HG02943 (cell line): Measurements from ENCODE around the gene GALNT2.

ENCODE experiments used
- ATAC-seq: cut with Tn5 transposase; IDR thresholded peaks from one replicate; pipeline ENCODE4 v1.9.1; 2021; ENCODE audit warnings: mild to moderate bottlenecking, low read depth, moderate library complexity; ENCODE audit not compliant: unreplicated experiment

The GALNT2 gene

DNA sequence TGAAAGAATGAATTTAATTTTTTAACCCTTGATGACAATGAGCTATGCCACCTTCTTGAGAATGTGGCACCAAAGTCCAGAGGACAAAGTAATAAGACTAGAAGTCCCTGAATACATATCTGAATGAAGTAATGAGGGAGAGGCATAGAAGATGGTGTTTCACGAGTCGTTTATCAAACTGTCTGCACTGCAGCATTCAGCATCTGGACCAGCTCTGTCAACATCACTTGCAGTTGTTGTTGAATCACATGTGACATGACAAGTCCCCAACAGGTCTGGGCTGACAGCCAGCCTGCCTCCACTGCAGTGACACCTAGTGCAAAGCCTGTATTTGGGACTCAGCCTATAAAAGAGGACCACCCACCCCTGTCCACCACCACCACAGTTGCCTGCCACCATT lies 17.3 kb upstream of the GALNT2 start:
- no peak for ATAC-seq

DNA sequence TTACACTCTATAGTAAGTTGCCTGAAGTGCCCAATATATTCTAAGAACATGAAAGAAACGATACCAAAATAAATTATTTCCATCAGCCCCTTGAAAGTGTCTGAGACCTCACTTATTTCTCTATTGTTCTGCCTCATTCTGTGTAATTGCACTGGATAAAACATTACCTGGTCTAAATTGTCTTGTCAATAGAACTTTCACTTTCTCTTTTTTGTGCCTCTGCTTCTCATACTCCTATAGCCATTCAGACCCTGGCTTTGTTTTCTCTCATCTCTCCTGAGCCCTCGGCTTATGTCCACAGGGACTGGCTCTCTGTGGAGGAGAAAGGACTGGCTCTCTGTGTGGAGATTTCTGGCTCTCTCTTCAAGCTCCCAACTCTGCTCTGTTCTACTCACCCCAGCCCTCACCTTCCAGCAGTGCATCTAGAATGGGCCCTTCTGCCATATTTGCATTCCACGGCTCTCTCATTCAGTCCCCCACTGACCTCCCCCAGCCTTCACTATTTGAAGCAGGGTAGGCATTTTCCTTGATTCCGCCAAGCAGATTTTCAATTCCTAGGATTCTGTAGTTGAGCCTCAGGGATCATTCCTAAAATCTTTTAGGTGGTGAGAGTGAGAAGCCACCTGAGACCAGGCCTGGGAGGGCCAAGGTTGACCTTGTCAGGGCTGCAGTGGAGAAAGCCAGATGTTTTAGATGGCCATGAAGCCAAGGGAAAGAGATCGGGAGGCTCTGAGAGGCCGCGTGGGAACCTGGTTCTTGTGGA lies 15.9 kb upstream of the GALNT2 start:
- no peak for ATAC-seq

DNA sequence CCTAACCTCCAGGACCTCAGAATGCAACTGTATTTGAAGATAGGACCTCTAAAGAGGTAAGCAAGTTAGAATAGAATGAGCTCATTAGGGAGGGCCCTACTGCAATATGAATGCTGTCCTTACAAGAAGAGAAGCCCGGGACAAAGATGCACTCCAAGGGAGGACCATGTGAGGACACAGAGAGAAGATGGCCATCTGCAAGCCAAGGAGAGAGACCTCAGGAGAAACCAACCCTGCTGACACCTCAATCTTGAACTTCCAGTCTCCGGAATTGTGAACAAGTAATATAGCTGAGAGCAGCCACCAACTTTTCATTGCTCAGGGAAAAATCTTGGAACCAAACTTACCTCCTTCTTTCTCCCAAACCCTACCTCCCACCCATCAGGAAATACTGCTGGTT lies 15.0 kb upstream of the GALNT2 start:
- ATAC-seq = no peak

DNA sequence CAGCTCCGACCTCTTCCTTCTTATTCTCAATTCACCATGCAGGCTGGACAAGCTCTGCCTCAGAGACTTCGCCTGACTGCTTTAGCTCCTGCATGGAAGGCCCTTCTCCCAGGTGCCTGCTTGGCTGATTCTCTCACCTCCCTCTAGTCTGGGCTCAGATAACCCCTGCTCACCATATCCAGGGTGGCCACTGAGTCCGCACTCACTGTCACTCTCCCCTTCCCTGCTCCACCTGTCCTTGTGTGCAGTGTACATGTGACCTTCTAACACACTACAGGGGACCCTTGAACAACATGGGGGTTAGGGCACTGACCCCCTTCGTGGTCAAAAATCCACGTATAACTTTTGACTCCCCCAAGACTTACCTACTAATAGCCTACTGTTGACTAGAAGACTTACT lies 14.4 kb upstream of the GALNT2 start:
- no peak for ATAC-seq

DNA sequence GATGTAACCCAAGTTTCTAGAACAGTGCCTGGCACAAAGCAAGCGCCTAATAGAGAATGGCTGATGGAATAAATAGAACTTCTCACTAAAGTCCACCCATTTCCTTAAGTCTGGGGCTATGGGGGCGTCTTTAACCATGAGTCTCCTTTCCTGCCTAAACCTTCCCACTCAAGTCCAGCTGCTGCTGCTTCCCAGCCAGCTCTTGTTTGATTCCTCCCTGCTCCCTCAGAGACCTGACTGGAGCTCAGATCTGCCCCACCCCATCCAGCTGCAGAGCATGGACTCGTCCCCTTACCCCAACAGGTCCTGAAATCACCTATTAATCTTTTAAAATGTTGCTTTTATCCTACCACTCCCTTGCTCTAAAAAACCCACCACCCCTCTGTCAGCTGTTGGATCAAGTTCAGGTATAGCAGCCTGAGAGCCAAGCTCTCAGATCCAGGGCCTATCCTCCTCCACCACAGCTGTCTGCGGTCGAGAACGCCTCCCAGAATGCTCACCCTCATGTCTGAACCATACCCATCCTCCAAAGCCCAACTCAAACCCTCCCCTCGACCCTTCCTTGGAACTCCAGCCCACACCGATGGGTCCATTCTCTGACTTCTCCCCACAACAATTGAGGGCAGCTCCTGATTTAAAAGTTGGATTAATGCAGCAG lies 12.8 kb upstream of the GALNT2 start:
- ATAC-seq = no peak

DNA sequence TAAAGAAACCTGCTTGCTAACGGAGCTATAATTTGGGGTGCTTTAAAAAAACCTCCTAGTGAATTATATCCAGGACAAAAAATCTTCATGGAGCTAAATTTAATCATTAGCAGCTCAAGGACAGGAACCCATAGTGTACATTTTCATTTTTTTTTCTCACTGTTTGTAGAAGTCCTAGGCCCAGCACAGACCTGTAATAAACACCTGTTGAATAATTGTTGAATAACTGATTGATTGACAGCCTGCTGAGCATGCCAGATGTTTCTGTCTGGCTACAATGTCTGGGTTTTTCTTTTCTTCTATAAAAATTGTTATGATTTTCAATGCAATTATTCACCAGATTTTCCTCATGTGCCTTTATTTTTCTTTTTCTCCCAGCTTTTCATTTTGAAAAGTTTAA lies 10.9 kb upstream of the GALNT2 start:
- no peak for ATAC-seq

DNA sequence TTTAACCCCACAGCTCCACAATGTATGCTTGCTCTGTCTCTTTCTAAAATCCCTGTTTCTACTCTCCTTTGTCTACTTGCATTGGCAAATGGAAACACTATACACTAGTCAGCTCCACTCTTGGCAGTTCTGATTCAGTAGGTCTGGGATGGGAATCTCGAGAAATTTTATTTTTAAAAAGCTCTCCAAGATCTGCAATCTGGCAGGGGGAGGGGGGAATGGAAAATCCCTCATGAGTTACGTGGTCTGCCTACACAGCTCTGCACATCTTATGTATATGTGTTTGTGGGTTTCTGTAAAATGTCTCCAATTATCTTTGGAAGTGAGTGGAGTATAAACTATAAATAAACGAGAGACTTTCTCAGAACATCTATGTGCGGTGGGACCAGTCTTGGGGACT lies 9.9 kb upstream of the GALNT2 start:
- ATAC-seq = no peak

DNA sequence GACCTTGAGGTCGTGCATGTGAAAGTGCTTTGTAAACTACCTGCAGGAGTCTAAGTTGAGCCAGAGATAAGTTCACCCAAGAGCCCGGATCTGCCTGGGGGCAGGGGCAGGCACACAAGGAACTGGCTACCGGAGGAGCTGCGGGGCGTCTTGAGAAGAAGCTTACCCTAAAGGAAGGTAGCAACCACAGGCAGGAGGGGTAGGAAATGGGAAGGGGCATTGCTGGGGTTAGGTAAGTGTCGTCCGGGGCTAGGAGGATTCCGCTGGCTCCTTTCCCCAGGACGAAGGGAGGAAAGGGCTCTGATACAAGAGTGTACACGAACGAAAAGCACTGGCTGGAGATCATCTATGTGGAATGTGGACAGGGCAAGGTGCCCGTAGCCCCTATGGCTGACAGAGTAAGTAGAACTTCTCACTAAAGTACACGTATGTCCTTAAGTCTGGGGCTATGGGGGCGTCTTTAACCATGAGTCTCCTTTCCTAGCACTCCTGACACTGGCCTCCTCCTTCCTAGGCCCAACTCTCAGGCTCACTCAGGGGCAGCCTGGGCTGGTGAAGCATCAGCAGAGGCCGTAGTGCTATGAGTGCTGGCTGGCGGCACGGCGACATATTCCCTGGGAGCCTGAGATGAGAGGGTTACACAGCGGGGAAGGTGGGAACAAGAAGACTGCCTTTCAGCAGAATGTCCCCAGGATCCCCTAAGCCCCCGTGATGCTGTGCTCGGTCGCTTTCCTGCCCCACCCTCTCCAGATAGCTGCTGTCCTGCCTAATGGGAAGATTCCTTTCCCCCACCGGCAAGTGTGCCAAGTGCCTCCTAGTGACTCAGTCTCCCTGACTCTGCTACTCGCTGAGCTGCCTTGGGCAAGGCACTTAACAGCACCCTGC lies 9.1 kb upstream of the GALNT2 start:
- no peak for ATAC-seq

DNA sequence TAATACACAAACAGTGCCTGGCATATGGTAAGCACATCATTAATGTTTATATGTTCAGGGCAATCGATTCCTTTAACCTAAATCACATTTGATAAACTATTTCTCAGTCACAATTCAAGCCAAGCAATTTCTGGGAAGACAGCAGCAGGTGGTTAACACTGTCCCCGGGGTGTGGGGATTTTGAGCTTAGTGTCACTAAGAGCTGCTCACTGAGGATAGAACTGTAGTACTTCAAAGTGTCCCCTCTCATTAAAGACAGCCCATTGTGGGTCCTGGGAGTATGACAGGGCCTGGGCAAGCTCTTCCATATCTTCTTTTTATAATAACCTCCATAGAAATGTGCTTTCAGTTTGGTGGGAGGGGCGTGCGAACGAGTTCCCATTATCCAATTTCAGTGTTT lies 8.4 kb upstream of the GALNT2 start:
- no peak for ATAC-seq

DNA sequence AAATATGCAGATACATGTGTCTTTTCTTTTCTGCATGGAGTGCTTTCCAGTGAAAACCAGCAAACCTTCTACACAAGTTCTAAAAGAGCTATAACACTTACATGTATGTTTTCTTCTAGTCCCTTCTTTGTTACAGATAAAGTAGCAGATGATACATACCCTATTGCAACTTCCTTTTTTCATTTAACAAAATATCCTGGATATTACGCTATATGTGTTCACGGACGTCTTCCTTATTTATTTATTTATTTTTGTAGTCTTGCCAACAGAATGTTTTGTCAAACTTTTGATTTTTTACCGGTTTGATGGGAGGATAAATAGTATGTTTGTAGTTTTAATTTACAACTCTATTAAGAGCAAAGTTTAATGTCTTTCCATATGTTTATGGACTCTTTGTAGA lies 5.2 kb upstream of the GALNT2 start:
- ATAC-seq = no peak

DNA sequence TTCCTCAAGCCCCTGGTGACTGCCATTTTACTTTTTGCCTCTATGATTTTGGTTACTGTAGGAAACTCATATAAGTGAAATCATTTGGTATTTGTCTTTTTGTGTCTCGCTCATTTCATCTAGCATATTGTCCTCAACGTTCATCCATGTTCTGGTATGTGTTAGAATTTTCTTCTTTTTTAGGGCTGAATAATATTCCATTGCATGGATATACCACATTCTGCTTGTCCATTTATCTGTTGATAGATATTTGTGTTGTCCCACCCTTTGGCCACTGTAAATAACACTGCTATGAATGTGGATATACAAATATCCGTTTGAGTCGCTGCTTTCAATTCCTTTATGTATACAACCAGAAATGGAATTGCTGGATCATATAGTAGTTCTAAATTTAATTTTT lies 4.5 kb upstream of the GALNT2 start:
- ATAC-seq = no peak

DNA sequence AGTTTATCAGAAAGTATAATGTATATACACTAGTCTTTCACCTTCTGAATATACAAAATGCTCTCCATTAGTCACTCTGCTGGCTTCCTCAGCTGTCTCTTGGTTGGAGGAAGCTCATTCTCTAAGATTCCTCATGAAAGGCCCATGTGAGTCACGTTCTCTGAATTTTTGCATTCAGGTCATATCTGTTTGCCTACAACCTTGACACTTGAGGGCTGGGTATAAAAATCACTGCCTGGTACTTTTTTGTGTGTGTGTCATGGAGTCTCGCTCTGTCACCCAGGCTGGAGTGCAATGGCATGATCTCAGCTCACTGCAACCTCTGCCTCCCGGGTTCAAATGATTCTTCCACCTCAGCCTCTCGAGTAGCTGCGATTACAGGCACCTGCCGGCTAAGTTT lies 2.8 kb upstream of the GALNT2 start:
- ATAC-seq = no peak

DNA sequence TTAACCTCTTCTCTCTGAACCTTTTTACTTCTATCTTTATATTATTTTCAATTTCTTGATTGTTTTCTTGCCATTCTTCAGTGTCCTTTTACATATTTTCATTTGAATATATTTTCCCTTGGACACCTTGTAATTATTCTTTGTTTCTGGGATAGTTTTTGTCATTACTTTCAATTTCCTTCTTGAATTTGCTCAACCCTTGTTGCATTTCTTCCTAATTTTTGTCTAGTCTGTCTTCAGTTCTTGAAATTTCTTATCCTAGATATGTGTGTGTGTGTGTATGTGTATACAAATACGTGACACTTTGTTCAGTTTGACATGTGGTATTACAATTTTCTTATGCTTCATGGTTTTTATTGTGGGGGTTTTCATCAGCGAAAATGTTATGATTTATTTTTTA lies 1.9 kb upstream of the GALNT2 start:
- no peak for ATAC-seq

DNA sequence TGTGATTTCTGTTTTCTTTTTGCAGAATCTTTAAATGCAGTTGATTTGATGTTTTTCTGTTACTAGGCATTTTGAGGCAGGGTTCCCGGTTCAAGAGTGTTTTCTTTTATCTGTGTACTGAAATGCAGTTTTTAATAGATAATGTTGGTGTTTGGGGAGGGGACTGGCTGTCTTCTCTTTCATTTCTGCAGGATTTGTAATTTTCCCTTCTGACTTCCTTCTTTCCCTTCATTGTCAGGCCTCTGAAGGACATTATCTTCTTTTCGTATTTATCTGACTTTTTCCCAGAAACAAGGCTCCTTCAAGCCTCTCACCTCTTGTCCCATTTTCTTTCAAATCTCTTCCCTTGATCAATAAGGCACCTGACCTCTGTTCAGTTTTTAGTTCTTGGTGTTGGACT lies 1.5 kb upstream of the GALNT2 start:
- ATAC-seq = no peak

DNA sequence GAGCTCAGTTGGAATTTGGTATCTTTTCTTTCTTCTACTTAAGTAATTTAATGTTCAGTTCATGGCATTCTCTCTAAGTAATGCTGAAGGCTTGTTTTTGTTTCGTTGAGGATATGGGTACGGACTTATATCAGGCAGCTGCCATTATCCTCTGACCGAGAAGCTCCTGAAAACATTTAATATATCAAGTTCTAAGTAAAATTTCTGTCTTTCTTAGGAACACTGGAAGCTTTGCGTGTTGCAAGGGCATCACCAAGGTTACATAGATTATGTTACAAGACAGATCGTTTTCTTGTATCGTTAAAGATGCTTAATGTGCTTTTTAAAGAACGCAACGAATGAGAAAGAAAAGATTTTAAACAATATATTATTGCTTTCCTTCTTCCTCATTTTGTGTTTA lies 1.0 kb upstream of the GALNT2 start:
- ATAC-seq = no peak

DNA sequence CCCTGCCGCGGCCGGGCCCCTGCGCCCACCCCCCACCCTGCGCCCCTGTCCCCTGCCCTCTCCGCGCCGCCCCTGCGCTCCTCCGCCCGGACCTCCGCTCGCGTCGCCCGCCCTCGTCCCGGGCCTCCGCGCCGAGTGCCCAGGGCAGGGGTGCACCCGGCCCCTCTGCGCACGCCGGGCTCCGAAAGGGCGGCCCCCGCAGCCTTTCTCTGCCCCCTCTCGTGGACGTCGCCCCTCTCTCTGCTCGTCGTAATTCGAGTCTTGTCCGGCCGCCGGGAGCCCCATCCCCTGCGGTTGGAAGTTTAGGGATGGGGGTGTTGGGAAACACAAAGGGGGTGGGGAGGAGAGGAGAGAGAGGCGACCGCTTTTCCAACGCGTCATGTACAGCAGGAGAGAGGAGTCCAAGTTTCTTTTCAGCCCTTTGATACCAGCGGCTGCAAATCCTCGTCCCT lies 407 bp downstream of the GALNT2 start:
- ATAC-seq = peak; percentile 31

DNA sequence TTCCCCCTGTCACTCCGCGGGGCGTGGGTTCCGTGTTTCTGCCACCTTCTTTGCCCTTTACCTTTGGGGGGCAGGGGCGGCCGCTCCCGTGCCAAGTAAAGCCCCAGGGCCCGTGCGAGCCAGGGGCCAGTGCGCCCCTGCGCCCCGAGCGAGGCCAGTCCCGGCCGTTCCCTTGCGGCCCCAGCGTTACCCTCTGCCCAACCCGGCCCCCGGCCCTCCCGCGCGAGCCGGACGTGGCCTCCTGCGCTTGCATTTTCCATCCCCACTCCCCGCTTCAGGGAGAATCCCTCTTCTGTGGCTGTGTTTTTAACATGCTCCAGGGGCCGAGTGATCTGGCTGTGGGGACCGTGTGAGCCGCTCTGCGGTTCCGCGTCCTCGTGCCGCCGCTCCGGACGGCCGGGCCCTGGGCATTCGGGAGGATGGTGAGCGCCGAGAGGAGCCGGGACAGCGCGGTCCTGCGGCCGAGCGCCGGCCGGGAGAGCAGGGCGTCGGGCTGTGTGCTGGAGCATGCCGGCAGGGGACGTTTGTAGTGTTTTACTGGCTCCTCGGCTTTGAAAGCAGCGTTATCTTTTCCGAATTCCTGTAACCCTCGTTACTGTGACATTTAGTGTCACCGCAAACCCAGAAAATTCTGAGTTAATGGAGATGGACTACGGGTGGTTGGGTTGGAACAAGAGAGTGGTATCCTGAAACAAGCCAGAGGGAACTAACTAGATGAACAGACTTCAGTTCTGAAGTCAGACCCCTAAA lies 1.0 kb downstream of the GALNT2 start:
- no peak for ATAC-seq

DNA sequence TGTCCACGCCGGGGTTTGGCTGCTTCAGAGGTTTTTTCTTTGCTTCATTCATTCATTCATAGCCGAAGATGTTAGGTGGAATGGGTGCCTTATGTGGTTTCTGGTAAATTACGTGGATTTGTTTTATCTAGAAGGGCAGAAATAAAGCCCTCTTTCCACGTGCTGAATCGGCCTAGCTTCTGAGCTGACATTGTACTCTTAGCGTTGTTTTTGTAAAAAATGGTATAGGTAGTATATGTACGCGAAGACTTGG lies 1.5 kb downstream of the GALNT2 start:
- no peak for ATAC-seq

DNA sequence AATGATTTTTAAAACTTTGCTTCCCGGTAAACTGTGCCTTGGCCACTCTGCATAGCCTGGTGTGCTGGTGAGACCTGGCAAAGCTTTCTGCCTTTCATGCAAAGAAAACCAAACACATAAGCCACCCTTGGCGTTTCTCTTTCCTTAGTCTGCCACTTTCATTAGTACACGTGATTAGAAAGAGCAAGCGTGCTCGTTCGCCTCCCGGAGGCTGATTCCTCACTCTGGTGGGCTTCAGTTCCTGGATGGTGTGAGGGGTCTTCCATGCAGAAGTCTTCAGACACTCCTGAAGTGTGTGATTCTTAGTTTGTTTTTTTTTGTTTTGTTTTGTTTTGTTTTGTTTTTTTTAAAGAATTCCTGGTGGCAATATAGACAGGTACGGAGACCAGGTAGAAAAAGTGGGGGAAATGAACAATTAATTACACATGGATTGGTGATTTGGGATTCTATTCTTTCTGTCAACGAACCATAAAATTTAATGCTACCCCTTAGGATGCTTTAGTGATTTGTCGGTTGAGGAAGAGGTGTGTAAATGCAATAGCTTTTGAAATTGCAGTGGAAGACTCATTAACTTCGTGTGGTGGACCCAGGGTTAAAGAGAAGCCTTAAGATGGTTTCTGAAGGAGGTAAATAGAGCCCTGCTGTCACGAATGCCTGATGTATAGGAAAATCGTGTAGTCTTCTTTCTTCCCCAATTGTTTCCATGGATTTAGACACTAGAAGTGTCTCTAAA lies 2.1 kb downstream of the GALNT2 start:
- ATAC-seq = no peak

DNA sequence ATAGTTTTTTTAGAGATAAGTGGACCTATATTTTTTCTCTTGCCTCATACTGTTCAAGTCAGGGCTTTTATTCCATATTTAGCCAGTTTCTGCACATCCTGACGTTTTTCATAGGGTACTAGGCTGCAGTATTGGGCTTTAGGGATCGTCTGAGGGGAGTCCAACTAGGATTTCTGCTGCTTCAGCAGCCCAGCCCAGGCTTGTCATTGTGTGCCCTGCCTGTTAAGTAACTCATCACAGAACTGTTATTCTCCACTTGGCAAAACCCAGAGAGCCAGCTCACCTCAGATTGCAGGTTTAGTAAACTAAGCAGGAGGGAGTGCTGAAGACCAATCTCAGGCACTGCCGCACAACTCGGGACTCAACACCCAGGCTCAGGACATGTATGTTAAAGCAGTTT lies 2.8 kb downstream of the GALNT2 start:
- ATAC-seq = no peak
